HepG2 (cell line): ENCODE data around the gene SAMD4B. TPM values are rescaled to one million over a fixed set of nuclear protein-coding genes. Genes with fewer than 3 reads are reported as not detected.
A peak's percentile ranks its signal among the peaks of the same experiment; 100 is the strongest.

Experiments
- DZIP1 ChIP-seq: sonication (generic); formaldehyde crosslinking; IDR thresholded peaks from 2 replicates; pipeline ENCODE4 v1.5.0; 2020; ENCODE audit warnings: mild to moderate bottlenecking, missing genetic modification reagents
- HMGXB4 ChIP-seq, 2 experiments: sonication (generic) in 1 of 2; formaldehyde crosslinking in 1 of 2; IDR thresholded peaks; 2 replicates each; pipeline versions ENCODE4 v1.4.0 to v1.6.1; 2018 to 2020; ENCODE audit warnings: missing genetic modification reagents in 2 of 2, borderline replicate concordance in 1 of 2, low read depth in 1 of 2, mild to moderate bottlenecking in 1 of 2, missing biosample characterization in 1 of 2
- KLF9 ChIP-seq: IDR thresholded peaks from 2 replicates; pipeline ENCODE4 v1.6.1; 2016; ENCODE audit warnings: low read depth
- SMARCC2 ChIP-seq: fragments of 450-650 bp; IDR thresholded peaks from 2 replicates; pipeline ENCODE4 v1.6.1; 2017; ENCODE audit warnings: antibody characterized with exemption, mild to moderate bottlenecking
- SRY ChIP-seq: sonication (generic); formaldehyde crosslinking; IDR thresholded peaks from 2 replicates; pipeline ENCODE4 v1.8.0; 2022; ENCODE audit warnings: mild to moderate bottlenecking, missing genetic modification reagents
- ZBTB38 ChIP-seq: sonication (generic); formaldehyde crosslinking; IDR thresholded peaks from 2 replicates; pipeline ENCODE4 v1.5.1; 2020; ENCODE audit warnings: mild to moderate bottlenecking, missing genetic modification reagents
- ZNF563 ChIP-seq: sonication (generic); formaldehyde crosslinking; IDR thresholded peaks from 2 replicates; pipeline ENCODE4 v1.8.0; 2022; ENCODE audit warnings: mild to moderate bottlenecking, moderate library complexity, missing genetic modification reagents
- ZNF607 ChIP-seq: sonication (generic); formaldehyde crosslinking; IDR thresholded peaks from 2 replicates; pipeline ENCODE4 v1.5.1; 2020; ENCODE audit warnings: missing genetic modification reagents, mild to moderate bottlenecking, borderline replicate concordance
- ZNF672 ChIP-seq: sonication (generic); formaldehyde crosslinking; IDR thresholded peaks from 2 replicates; pipeline ENCODE4 v1.8.1; 2022; ENCODE audit warnings: missing genetic modification reagents
- polyA plus RNA-seq, 8 experiments: library from polyadenylated mRNA; depleted of rRNA in 3 of 8; stranded (reverse) in 7 of 8; unstranded in 1 of 8; fragments of >200 nt; fragmentation: Illumina TruSeq in 4 of 8; extraction: Trizol in 4 of 8; gene quantifications; 2 replicates each; pipeline versions ENCODE4 v1.2.1 to v1.2.3, GENCODE V29; 2011 to 2016; ENCODE audit warnings: low read depth in 4 of 8, missing spikeins in 1 of 8, mixed read lengths in 1 of 8; ENCODE audit not compliant: insufficient read depth in 1 of 8
- total RNA-seq, 5 experiments: library from RNA; depleted of rRNA; stranded (reverse); fragments of >200 nt; fragmentation: Illumina TruSeq; extraction: Trizol; gene quantifications; 2 replicates each; pipeline ENCODE4 v1.2.3, GENCODE V29; 2016; ENCODE audit warnings: low read depth in 1 of 5
- TF ChIP-seq, protein P1 (sequence below), 2 experiments: sonication (generic) in 1 of 2; formaldehyde crosslinking in 1 of 2; IDR thresholded peaks; 2 replicates each; pipeline versions ENCODE4 v1.6.1 to v1.9.0; 2014 to 2022; ENCODE audit warnings: antibody characterized with exemption in 1 of 2, borderline replicate concordance in 1 of 2, inconsistent platforms in 1 of 2, low read depth in 1 of 2, missing genetic modification reagents in 1 of 2
- TF ChIP-seq, protein P2 (sequence below): IDR thresholded peaks from 2 replicates; pipeline ENCODE4 v1.6.1; 2012; ENCODE audit warnings: inconsistent platforms

SAMD4B gene
- total and polyA plus RNA-seq, 2 of the 13 experiments (the other 11 are each of a cell fraction or from before 2014, with no cell fraction given), result 26.0 to 31.8 TPM

DNA sequence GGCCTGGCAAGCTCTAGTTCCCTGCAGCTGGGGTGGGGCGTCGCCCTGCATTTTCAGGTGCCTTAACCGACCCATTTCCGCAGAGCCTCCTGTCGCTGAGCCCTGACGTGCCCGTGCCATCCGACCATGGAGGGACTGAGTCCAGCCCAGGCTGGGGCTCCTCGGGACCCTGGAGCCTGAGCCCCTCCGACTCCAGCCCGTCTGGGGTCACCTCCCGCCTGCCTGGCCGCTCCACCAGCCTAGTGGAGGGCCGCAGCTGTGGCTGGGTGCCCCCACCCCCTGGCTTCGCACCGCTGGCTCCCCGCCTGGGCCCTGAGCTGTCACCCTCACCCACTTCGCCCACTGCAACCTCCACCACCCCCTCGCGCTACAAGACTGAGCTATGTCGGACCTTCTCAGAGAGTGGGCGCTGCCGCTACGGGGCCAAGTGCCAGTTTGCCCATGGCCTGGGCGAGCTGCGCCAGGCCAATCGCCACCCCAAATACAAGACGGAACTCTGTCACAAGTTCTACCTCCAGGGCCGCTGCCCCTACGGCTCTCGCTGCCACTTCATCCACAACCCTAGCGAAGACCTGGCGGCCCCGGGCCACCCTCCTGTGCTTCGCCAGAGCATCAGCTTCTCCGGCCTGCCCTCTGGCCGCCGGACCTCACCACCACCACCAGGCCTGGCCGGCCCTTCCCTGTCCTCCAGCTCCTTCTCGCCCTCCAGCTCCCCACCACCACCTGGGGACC lies 65.6 kb downstream of the SAMD4B start (continued):
- TF ChIP-seq, protein P1, sequence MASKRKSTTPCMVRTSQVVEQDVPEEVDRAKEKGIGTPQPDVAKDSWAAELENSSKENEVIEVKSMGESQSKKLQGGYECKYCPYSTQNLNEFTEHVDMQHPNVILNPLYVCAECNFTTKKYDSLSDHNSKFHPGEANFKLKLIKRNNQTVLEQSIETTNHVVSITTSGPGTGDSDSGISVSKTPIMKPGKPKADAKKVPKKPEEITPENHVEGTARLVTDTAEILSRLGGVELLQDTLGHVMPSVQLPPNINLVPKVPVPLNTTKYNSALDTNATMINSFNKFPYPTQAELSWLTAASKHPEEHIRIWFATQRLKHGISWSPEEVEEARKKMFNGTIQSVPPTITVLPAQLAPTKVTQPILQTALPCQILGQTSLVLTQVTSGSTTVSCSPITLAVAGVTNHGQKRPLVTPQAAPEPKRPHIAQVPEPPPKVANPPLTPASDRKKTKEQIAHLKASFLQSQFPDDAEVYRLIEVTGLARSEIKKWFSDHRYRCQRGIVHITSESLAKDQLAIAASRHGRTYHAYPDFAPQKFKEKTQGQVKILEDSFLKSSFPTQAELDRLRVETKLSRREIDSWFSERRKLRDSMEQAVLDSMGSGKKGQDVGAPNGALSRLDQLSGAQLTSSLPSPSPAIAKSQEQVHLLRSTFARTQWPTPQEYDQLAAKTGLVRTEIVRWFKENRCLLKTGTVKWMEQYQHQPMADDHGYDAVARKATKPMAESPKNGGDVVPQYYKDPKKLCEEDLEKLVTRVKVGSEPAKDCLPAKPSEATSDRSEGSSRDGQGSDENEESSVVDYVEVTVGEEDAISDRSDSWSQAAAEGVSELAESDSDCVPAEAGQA (IDR thresholded peaks at IDR 0.05; ENCODE audit: low read depth), result no peak
- TF ChIP-seq, protein P1 (CRISPR knock-in tag; IDR thresholded peaks at IDR 0.05; ENCODE audit: borderline replicate concordance), result no peak
- TF ChIP-seq KLF9 (CRISPR knock-in tag) (no peak), HMGXB4 (CRISPR knock-in tag; IDR thresholded peaks at IDR 0.05; ENCODE audit: borderline replicate concordance in 1 of 2, low read depth in 1 of 2) (peak in 1 of 2 experiments; percentile 16; a peak in 1 of 4 replicates), ZNF672 (no peak), ZBTB38 (CRISPR knock-in tag) (peak; percentile 88), SRY (CRISPR knock-in tag) (0 out of 2 replicates have a peak, but pooled peaks have one; percentile 14), ZNF563 (no peak), SMARCC2 (no peak), DZIP1 (CRISPR knock-in tag) (no peak), ZNF607 (CRISPR knock-in tag) (0 out of 2 replicates have a peak, but pooled peaks have one; percentile 17)
- TF ChIP-seq, protein P2, sequence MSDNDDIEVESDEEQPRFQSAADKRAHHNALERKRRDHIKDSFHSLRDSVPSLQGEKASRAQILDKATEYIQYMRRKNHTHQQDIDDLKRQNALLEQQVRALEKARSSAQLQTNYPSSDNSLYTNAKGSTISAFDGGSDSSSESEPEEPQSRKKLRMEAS, result no peak
